ENCODE measurements around the gene HIGD1B.

DNA sequence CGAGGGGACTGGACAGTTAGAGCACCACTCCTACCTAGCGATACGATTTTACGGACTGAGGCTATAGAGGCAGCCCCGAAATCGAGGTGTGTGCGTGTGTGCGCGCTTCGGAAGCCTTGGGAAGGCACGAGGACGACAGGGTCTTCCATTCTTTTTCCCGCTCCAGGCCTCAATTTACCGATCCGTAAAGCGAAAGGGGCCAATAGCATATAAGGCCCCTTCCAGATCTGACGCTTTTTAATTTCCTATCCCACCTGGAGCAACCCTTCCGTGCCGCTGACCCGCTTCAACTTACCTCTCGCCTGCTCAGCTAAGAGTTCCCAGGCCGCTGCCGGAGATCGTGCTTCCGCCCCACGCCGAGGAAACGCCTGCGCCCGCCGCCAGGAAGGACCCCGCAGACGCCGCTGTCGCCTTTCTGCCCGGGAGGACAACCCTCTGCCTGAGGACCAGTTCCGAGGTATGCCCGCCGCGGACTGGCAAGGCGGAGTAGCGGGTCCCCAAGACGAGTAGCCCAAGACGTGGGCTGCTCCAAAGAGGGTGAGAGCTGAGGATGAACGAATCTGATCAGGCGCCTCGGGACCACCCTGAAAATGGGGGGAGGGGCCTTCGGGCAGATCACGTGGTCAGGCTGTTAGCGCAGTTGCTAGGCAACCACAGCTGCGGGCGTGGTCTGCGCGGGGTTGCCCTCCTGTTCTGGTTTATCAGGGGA, 51.5 kb downstream of the HIGD1B start, which contains the start of gene EFTUD2:
- TF ChIP-seq, protein P1, sequence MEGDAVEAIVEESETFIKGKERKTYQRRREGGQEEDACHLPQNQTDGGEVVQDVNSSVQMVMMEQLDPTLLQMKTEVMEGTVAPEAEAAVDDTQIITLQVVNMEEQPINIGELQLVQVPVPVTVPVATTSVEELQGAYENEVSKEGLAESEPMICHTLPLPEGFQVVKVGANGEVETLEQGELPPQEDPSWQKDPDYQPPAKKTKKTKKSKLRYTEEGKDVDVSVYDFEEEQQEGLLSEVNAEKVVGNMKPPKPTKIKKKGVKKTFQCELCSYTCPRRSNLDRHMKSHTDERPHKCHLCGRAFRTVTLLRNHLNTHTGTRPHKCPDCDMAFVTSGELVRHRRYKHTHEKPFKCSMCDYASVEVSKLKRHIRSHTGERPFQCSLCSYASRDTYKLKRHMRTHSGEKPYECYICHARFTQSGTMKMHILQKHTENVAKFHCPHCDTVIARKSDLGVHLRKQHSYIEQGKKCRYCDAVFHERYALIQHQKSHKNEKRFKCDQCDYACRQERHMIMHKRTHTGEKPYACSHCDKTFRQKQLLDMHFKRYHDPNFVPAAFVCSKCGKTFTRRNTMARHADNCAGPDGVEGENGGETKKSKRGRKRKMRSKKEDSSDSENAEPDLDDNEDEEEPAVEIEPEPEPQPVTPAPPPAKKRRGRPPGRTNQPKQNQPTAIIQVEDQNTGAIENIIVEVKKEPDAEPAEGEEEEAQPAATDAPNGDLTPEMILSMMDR (IDR thresholded peaks at IDR 0.05) = no peak
- TF ChIP-seq POLR2AphosphoS5 (IDR thresholded peaks at IDR 0.05; ENCODE audit: low read depth, low read length) (peak; percentile 90), SIN3A (IDR thresholded peaks at IDR 0.05; ENCODE audit: borderline replicate concordance, insufficient read depth, low read depth, low read length) (no peak; the same call in 1 of the 2 replicates), TCF7L2 (IDR thresholded peaks at IDR 0.05; ENCODE audit: low read depth, low read length) (no peak)
- TF ChIP-seq, protein P2, sequence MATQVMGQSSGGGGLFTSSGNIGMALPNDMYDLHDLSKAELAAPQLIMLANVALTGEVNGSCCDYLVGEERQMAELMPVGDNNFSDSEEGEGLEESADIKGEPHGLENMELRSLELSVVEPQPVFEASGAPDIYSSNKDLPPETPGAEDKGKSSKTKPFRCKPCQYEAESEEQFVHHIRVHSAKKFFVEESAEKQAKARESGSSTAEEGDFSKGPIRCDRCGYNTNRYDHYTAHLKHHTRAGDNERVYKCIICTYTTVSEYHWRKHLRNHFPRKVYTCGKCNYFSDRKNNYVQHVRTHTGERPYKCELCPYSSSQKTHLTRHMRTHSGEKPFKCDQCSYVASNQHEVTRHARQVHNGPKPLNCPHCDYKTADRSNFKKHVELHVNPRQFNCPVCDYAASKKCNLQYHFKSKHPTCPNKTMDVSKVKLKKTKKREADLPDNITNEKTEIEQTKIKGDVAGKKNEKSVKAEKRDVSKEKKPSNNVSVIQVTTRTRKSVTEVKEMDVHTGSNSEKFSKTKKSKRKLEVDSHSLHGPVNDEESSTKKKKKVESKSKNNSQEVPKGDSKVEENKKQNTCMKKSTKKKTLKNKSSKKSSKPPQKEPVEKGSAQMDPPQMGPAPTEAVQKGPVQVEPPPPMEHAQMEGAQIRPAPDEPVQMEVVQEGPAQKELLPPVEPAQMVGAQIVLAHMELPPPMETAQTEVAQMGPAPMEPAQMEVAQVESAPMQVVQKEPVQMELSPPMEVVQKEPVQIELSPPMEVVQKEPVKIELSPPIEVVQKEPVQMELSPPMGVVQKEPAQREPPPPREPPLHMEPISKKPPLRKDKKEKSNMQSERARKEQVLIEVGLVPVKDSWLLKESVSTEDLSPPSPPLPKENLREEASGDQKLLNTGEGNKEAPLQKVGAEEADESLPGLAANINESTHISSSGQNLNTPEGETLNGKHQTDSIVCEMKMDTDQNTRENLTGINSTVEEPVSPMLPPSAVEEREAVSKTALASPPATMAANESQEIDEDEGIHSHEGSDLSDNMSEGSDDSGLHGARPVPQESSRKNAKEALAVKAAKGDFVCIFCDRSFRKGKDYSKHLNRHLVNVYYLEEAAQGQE (IDR thresholded peaks at IDR 0.05; ENCODE audit: insufficient read depth in 1 of 2, low read depth in 2 of 2, low read length in 1 of 2) = no peak

Data from Panc1 (cell line).